Measurements from ENCODE around the gene OR2W3.

Gene OR2W3

DNA sequence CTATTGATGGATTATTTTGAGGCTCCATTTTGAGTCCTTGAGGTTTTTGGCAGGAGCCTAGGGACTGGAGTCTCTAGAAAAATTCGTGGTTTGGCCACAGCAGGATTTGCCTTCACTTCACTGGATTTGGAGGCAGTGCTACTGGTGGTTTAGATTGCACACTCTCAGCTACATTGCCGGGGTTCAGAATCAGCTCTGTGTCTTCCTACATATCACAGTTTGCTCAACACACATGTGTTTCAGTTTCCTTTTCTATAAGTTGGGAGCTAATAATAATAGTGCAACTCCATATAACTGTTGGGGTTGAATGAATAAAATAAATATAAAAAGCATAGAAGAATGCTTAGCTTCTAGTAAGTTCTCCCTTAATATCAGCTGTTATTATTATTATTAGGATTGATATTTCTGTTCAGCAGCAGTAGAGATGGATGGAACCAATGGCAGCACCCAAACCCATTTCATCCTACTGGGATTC lies at the start of gene OR2W3:
TSS of gene OR2W3 (plus strand) at position 425 of the 475 bp plus-strand sequence. CDS start at position 425, 0 bp downstream.
- no peak for DNase-seq

- no peak for DNase-seq
Measured at GRCh38 chr1:247845693-247846017, 49.7 kb upstream of the OR2W3 start.

DNA sequence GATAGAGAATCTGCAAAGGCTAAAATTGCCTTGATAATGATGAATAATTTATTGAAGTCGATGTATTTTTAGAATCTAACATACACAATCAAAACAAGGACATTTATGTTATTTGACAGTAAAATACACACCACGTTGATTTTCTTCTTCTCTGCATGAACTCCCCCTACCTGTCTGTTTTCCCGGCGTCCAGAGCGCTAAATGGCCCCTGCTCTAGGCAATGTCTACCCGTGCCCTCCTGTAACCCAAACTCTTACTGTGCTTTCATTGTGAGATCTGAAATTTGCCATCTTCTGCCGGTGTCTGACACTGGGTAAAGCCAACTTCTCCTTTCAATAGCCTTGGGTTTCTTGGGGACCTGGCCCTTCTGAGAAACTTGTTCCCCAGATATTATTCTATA lies 47.0 kb upstream of the OR2W3 start:
- DNase-seq = no peak

- no peak for DNase-seq
Measured at GRCh38 chr1:247849616-247850015, 45.8 kb upstream of the OR2W3 start.

GRCh38 chr1:247854899-247855545 lies 40.4 kb upstream of the OR2W3 start:
- no peak for DNase-seq

GRCh38 chr1:247855911-247856310 lies 39.5 kb upstream of the OR2W3 start:
- no peak for DNase-seq

- DNase-seq = peak; percentile 58
Measured at GRCh38 chr1:247857069-247857984, 38.1 kb upstream of the OR2W3 start, which contains the start of gene TRIM58. Gene TRIM58, plus strand, starts transcription at chr1:247857187. Its CDS starts 60 bp downstream, at chr1:247857247.

DNA sequence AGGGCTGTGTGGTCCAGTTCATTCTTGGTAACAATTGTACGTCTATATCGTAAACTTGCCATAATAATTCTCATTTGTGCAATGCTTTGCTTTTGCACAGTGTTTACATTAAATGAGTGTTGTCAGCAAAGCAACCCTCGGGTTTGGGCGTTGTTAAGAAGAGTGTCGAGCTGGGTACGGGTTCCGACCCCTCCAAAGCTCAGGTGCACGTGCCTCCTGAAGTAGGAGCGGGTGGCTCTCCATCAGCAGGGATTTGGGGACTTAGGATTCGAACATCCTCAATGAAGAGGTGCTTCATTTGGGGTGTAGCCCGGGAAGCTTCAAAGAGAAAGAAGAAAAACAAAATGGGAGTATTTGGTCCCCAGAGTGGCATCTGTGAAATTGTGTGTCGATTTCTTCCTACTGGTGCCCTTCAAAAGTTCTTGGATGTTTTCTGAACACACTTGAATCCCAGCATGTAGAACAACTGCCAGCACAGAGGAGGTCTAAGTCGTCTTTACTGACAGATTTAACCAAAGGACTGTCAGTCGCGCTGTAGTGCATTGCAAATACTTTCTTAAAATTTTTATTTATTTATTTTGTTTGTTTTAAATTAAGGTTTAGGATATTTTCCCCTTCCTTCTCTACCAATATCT lies 37.3 kb upstream of the OR2W3 start:
- no peak for DNase-seq

GRCh38 chr1:247862756-247863155 lies 32.6 kb upstream of the OR2W3 start:
- no peak for DNase-seq

- no peak for DNase-seq
Measured at GRCh38 chr1:247864644-247865043, 30.7 kb upstream of the OR2W3 start.

- DNase-seq = no peak
Measured at GRCh38 chr1:247865416-247865815, 30.0 kb upstream of the OR2W3 start.

- no peak for DNase-seq
Measured at GRCh38 chr1:247883346-247883745, 12.0 kb upstream of the OR2W3 start.

DNA sequence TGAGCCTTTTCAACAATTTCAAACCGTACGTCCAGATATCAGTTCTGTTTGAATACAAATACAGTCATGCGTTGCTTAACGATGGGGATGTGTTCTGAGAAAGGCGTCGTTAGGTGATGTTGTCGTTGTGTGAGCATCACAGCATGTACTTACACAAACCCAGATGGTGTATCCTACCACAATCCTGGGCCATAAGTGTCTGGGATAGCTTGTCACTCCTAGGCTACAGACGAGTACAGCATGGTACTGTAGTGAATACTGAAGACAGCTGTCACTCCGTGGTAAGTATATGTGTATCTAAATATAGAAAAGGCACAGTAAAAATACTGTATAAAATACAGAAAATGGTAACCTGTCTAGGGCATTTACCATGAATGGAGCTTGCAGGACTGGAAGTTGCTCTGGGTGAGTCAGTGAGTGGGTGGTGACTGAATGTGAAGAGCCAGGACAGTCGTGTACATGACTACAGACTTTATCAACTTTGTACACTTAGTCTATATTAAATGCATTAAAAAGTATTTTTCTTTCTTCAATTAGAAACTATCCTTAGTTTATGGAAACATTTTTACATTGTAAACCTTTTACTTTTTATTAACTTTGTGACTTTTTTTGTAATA lies 10.5 kb upstream of the OR2W3 start:
- no peak for DNase-seq

- DNase-seq = no peak
Measured at GRCh38 chr1:247895976-247896375, 589 bp downstream of the OR2W3 start.

DNA sequence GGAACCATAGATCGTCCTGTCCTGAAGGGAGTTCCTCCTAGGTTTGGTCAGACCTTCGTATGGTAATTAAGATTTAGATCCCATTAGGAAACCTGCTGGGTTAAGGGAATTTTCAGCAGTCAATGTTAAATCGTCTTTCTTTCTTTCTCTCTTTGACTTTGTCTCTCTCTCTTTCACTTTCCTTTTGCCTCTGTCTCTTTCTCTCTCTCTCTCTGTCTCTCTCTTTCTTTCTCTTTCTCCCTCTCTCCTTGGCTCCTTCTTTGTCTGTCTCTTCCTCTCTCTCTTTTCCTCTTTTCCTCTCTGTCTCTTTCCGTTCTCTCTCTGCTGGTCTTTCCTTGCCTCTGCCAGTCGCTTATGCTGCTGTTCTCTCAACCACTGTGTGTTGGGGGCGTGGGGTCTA lies 8.7 kb downstream of the OR2W3 start:
- no peak for DNase-seq

- DNase-seq = no peak
Measured at GRCh38 chr1:247905181-247905580, 9.8 kb downstream of the OR2W3 start.

DNA sequence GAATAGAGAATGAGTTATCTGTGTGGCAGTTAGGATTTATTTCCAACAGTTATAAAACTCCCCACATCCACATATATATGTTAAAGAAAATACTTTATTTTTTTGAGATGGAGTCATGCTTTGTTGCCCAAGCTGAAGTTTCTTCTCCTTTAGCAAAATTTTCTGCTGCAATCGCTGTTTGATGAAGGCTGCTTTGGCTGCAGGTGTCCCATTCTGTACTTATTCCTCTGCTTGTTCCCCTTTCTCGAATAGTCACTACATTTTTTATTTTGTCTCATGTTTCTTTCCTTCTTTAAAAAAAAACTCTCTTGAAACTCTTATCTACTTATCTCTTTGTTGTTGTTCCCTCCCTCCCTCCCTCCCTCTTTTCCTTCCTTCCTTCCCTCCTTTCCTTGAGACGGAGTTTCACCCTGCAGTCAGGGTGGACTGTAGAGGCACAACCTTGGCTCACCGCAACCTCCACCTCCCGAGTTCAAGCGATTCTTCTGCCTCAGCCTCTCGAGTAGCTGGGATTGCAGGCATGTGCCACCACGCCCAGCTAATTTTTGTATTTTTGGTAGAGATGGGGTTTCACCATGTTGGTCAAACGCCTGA lies 10.6 kb downstream of the OR2W3 start:
- no peak for DNase-seq

DNA sequence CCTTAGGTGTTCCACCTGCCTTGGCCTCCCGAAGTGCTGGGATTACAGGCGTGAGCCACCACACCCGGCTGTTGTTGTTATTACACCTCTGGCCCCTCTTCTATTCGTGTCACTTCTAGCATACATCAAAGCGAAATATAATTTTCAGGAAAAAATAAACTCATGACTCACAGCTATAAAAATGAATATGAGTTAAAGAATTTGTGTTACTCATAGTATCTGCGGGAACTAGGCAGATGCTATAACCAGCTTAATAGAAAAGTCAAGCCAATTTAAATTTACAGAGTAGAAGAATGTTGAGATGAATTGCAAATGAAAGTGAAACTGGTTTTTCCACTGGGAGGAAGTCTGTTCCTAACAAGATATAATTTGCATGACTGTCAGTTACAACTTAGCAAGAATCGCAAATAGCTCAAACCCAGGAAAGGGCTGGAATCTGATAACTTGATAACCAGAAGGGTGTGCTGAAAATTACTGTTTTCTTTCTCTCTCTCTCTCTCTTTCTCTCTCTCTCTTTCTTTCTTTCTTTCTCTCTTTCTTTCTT lies 11.2 kb downstream of the OR2W3 start:
- peak; percentile 20 for DNase-seq

GRCh38 chr1:247908766-247909165 lies 13.4 kb downstream of the OR2W3 start:
- no peak for DNase-seq

DNA sequence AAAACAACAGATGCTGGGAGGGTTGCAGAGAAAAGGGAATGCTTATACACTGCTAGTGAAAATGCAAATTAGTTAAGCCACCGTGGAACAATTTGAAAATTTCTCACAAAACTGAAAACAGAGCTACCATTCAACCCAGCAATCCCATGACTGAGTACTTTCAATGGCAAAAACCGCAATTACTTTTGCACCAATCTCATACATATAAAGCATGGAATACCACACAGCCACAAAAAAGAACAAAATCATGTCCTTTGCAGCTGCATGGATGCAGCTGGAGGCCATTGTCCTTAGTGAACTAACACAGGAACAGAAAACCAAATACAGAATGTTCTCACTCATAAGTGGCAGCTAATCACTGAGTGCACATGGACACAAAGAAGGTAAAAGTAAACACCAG lies 18.4 kb downstream of the OR2W3 start:
- DNase-seq = no peak

GRCh38 chr1:247914941-247915662 lies 19.7 kb downstream of the OR2W3 start:
- DNase-seq = no peak

GRCh38 chr1:247919952-247920351 lies 24.6 kb downstream of the OR2W3 start, which contains the start of gene OR2T8:
Gene OR2T8, plus strand, starts transcription at chr1:247920252. Its CDS starts 766 bp downstream, at chr1:247921018.
- DNase-seq = no peak

All from stimulated activated CD4-positive, alpha-beta T cell treated with anti-CD3 and anti-CD28 coated beads, Interleukin-15, amount 100 ng/mL, for 24 hours (primary cell).